Testis (tissue), 3 donors: ENCODE results near the gene CBY1. TPM values are rescaled to one million over a fixed set of nuclear protein-coding genes. Genes with fewer than 3 reads are reported as not detected.

Source experiments
- DNase-seq: peaks from one replicate; pipeline ENCODE4 v3.0.0-alpha.2; 2019
- H3K27ac ChIP-seq, 2 donors: fragments of 200-600 bp; sonication (generic); one replicate each; pipeline ENCODE4 v1.5.1; 2019
- H3K27me3 ChIP-seq: fragments of 200-600 bp; sonication (generic); one replicate; pipeline ENCODE4 v1.5.1; 2019
- H3K36me3 ChIP-seq: fragments of 200-600 bp; sonication (generic); one replicate; pipeline ENCODE4 v1.5.1; 2017; ENCODE audit warnings: low read depth; ENCODE audit errors: missing control alignments
- H3K4me1 ChIP-seq: fragments of 200-600 bp; sonication (generic); one replicate; pipeline ENCODE4 v1.5.1; 2019
- H3K4me3 ChIP-seq, 2 donors: fragments of 200-600 bp; sonication (generic); one replicate each; pipeline ENCODE4 v1.5.1; 2017 to 2019
- H3K9me3 ChIP-seq: fragments of 200-600 bp; sonication (generic); one replicate; pipeline ENCODE4 v1.5.1; 2017
- POLR2A ChIP-seq: fragments of 450-650 bp; IDR thresholded peaks from one replicate; pipeline ENCODE4 v1.6.1; 2017; ENCODE audit warnings: antibody characterized with exemption, mild to moderate bottlenecking, moderate library complexity
- WGBS, 2 donors: methylation state at CpG; one replicate each; pipeline ENCODE4 v1.1.5; 2018; 5-methylcytosine and 5-hydroxymethylcytosine counted together
- intact Hi-C: fragments of 100-400 bp; cut with DNase I; formaldehyde crosslinking; loops from one replicate; pipeline ENCODE4 v1.15.1; 2023; ENCODE audit warnings: low total_unique reads
- polyA plus RNA-seq: library from polyadenylated mRNA; stranded (reverse); fragments of 350-450 nt; fragmentation: Illumina TruSeq; extraction: RNeasy Lipid Tissue Mini Kit (QIAGEN cat#74804); gene quantifications from one replicate; pipeline ENCODE4 v1.2.3, GENCODE V29; 2014; ENCODE audit warnings: low read depth, low replicate concordance; ENCODE audit not compliant: insufficient read depth
- total RNA-seq, 2 donors: library from RNA; depleted of rRNA; stranded (reverse); fragments of >200 nt; gene quantifications; one replicate each; pipeline ENCODE4 v1.2.3, GENCODE V29; 2016
- TF ChIP-seq, protein P1 (sequence below), 3 experiments: fragments of 450-650 bp in 2 of 3; fragments of 200-600 bp in 1 of 3; sonication (generic) in 1 of 3; IDR thresholded peaks; one replicate each; pipeline ENCODE4 v1.5.1; 2016 to 2019; ENCODE audit warnings: antibody characterized with exemption in 3 of 3, mild to moderate bottlenecking in 2 of 3, moderate library complexity in 1 of 3

The CBY1 gene
- total and polyA plus RNA-seq, 3 donors from 2014 or later, result 24.9 to 50.8 (median 30.9) TPM

- H3K27me3 ChIP-seq, result no peaks in the 10 kb centered on the region
- H3K4me3 ChIP-seq, result no peak overlapping the region
- intact Hi-C loops, result no loop called here
- H3K4me1 ChIP-seq, result no peaks in the 10 kb centered on the region
- no peak overlapping the region for H3K27ac ChIP-seq
- WGBS, 2 donors, result 100% methylated on average over 1 of the region's 1 CpG
- no peak for TF ChIP-seq POLR2A
- TF ChIP-seq, protein P1, sequence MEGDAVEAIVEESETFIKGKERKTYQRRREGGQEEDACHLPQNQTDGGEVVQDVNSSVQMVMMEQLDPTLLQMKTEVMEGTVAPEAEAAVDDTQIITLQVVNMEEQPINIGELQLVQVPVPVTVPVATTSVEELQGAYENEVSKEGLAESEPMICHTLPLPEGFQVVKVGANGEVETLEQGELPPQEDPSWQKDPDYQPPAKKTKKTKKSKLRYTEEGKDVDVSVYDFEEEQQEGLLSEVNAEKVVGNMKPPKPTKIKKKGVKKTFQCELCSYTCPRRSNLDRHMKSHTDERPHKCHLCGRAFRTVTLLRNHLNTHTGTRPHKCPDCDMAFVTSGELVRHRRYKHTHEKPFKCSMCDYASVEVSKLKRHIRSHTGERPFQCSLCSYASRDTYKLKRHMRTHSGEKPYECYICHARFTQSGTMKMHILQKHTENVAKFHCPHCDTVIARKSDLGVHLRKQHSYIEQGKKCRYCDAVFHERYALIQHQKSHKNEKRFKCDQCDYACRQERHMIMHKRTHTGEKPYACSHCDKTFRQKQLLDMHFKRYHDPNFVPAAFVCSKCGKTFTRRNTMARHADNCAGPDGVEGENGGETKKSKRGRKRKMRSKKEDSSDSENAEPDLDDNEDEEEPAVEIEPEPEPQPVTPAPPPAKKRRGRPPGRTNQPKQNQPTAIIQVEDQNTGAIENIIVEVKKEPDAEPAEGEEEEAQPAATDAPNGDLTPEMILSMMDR (IDR thresholded peaks at IDR 0.05), result no peak
- H3K36me3 ChIP-seq, result no peaks in the 10 kb centered on the region
- H3K9me3 ChIP-seq, result no peaks in the 10 kb centered on the region
- no peak for DNase-seq
These were observed 38.2 kb upstream of the CBY1 start for GRCh38 chr22:38618258-38618657.

- no peak for DNase-seq
- Histone ChIP-seq H3K27me3 (no peaks in the 10 kb centered on the region), H3K27ac (no peak overlapping the region), H3K4me3 (no peak overlapping the region), H3K36me3 (no peaks in the 10 kb centered on the region), H3K4me1 (no peaks in the 10 kb centered on the region), H3K9me3 (no peaks in the 10 kb centered on the region)
- TF ChIP-seq POLR2A, result no peak
- TF ChIP-seq, protein P1 (IDR thresholded peaks at IDR 0.05), result no peak
- 95 to 98% methylated on average over 2 of the region's 2 CpGs for WGBS, 2 donors
- intact Hi-C loops, result no loop called here
These were observed 37.8 kb upstream of the CBY1 start for GRCh38 chr22:38618682-38619081.

DNA sequence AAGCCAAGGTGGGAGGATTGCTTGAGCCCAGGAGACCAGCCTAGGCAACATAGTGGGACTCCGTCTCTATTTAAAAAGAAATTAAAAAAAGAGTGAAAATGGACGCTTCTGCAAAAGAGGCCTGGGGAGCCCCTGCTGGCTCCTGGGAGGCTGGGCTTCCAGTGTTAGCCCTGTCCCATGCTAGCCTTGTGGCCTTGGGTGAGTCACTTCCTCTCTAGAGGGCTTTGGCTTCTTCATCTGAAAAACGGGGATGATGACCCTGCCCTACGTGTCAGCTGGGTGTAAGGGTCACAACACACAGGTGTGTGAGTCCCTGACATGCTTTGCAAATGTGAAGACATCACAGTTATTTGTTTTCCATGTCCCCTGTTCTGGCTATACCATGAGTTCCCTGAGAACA, 33.1 kb upstream of the CBY1 start:
- WGBS, 2 donors, result 77 to 86% methylated on average over 4 of the region's 4 CpGs
- Histone ChIP-seq H3K4me1 (no peaks in the 10 kb centered on the region), H3K27me3 (no peaks in the 10 kb centered on the region), H3K36me3 (no peaks in the 10 kb centered on the region), H3K4me3 (no peak overlapping the region), H3K9me3 (no peaks in the 10 kb centered on the region), H3K27ac (no peak overlapping the region)
- intact Hi-C loops, result no loop called here
- no peak for DNase-seq
- TF ChIP-seq, protein P1 (IDR thresholded peaks at IDR 0.05), result no peak

GRCh38 chr22:38628444-38628843, 28.0 kb upstream of the CBY1 start:
- no peaks in the 10 kb centered on the region for H3K36me3 ChIP-seq
- H3K4me1 ChIP-seq, result no peaks in the 10 kb centered on the region
- intact Hi-C loops, result no loop called here
- H3K27ac ChIP-seq, result no peak overlapping the region
- no peak for DNase-seq
- H3K4me3 ChIP-seq, result no peak overlapping the region
- 90 to 94% methylated on average over 5 of the region's 5 CpGs for WGBS, 2 donors
- TF ChIP-seq, protein P1 (IDR thresholded peaks at IDR 0.05), result no peak
- no peak for TF ChIP-seq POLR2A
- H3K9me3 ChIP-seq, result no peaks in the 10 kb centered on the region
- no peaks in the 10 kb centered on the region for H3K27me3 ChIP-seq

DNA sequence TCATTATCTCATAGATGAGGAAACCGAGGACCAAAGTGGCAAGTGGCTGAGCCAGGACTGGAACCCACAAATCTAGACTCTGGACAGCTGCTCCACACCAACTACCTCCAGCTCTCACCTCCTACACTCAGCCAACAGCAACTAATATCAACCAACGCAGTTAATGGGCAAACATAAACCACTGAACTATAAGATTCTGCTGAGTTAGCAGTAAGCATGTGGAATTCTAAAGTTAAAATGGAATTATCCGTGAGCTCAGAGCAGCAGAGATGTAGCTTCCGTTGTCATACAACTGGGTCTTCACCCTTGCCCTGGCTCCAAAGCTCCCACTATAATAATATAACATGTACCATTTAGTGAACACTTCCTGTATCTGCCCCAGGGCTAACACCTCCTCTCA, 27.3 kb upstream of the CBY1 start:
- H3K27me3 ChIP-seq, result no peaks in the 10 kb centered on the region
- no peak overlapping the region for H3K27ac ChIP-seq
- H3K9me3 ChIP-seq, result no peaks in the 10 kb centered on the region
- no peak for TF ChIP-seq POLR2A
- TF ChIP-seq, protein P1 (IDR thresholded peaks at IDR 0.05), result no peak
- intact Hi-C loops, result no loop called here
- no peak overlapping the region for H3K4me3 ChIP-seq
- DNase-seq, result no peak
- 86 to 90% methylated on average over 4 of the region's 4 CpGs for WGBS, 2 donors
- H3K36me3 ChIP-seq, result no peaks in the 10 kb centered on the region
- no peaks in the 10 kb centered on the region for H3K4me1 ChIP-seq
